H1 (cell line): ENCODE data around the gene KDM6A. TPM values are rescaled to one million over a fixed set of nuclear protein-coding genes. Genes with fewer than 3 reads are reported as not detected.

Experiments
- CTCF ChIA-PET: fragments of 300-600 bp; sonication (Branson Sonifier 250); formaldehyde crosslinking; loops from one replicate; lab custom pipeline; 2021; ENCODE audit not compliant: partially characterized antibody; lab: Charles Lee
- POLR2A ChIA-PET: fragments of 300-600 bp; sonication (Branson Sonifier 250); formaldehyde crosslinking; loops from one replicate; lab custom pipeline; 2021; ENCODE audit warnings: inconsistent platforms; ENCODE audit not compliant: partially characterized antibody; lab: Charles Lee
- DNase-seq, 2 experiments: peaks; one replicate each; pipeline versions ENCODE4 v3.0.0 to v3.0.0-alpha.2; 2010 to 2022; ENCODE audit warnings: low spot score in 2 of 2, low read depth in 1 of 2, mixed read lengths in 1 of 2
- FAIRE-seq: peaks from 2 replicates; lab custom pipeline; 2011; peaks lifted over from hg19 to GRCh38; lab: Jason Lieb, UNC
- H2AFZ ChIP-seq: 2 replicates; pipeline ENCODE4 v1.8.1; 2012; ENCODE audit warnings: low read length, inconsistent platforms
- H2AK5ac ChIP-seq: 2 replicates; pipeline ENCODE4 v1.6.1; 2013; ENCODE audit warnings: low read depth, low read length
- H2BK120ac ChIP-seq: replicated peaks from 2 replicates; pipeline ENCODE3; 2013; ENCODE audit warnings: low read depth, low read length, inconsistent platforms
- H2BK12ac ChIP-seq: 2 replicates; pipeline ENCODE4 v1.6.1; 2013; ENCODE audit warnings: low read depth, low read length
- H2BK15ac ChIP-seq: 2 replicates; pipeline ENCODE4 v1.6.1; 2013; ENCODE audit warnings: low read length
- H2BK20ac ChIP-seq: 2 replicates; pipeline ENCODE4 v1.6.1; 2013; ENCODE audit warnings: low read length
- H2BK5ac ChIP-seq: 2 replicates; pipeline ENCODE4 v1.6.1; 2013; ENCODE audit warnings: low read depth, low read length
- H3K14ac ChIP-seq: 2 replicates; pipeline ENCODE4 v1.6.1; 2013; ENCODE audit warnings: inconsistent platforms; ENCODE audit not compliant: insufficient read length
- H3K18ac ChIP-seq: 2 replicates; pipeline ENCODE4 v1.6.1; 2013; ENCODE audit warnings: low read length; ENCODE audit errors: extremely low read depth
- H3K23ac ChIP-seq: 2 replicates; pipeline ENCODE4 v1.6.1; 2013; ENCODE audit warnings: inconsistent platforms; ENCODE audit not compliant: insufficient read length
- H3K23me2 ChIP-seq: 2 replicates; pipeline ENCODE4 v1.6.1; 2013; ENCODE audit warnings: low read depth, low read length
- H3K27ac ChIP-seq: 2 replicates; pipeline ENCODE4 v1.6.1; 2011; ENCODE audit warnings: low read depth, low read length, inconsistent platforms
- H3K27me3 ChIP-seq, 4 experiments: replicated peaks in 1 of 4; 1 replicate in 1 of 4; 2 replicates in 3 of 4; pipeline versions ENCODE4 v1.6.1 to v1.8.1; 2011 to 2013; ENCODE audit warnings: low read length in 3 of 4, mild to moderate bottlenecking in 3 of 4, inconsistent platforms in 2 of 4, mixed read lengths in 2 of 4, moderate library complexity in 1 of 4; ENCODE audit not compliant: control insufficient read depth in 3 of 4, insufficient read depth in 3 of 4; ENCODE audit errors: extremely low read depth in 1 of 4
- H3K36me3 ChIP-seq, 4 experiments: 2 replicates each; pipeline versions ENCODE4 v1.6.1 to v1.8.1; 2011 to 2013; ENCODE audit warnings: mild to moderate bottlenecking in 4 of 4, low read length in 3 of 4, moderate library complexity in 2 of 4, control low read depth in 1 of 4, inconsistent platforms in 1 of 4; ENCODE audit not compliant: insufficient read depth in 4 of 4, control insufficient read depth in 2 of 4
- H3K4ac ChIP-seq: replicated peaks from 2 replicates; pipeline ENCODE3; 2013; ENCODE audit warnings: low read length, low read depth, mixed read lengths, inconsistent platforms; ENCODE audit not compliant: insufficient read length
- H3K4me1 ChIP-seq, 4 experiments: replicated peaks in 1 of 4; 1 replicate in 1 of 4; 2 replicates in 3 of 4; pipeline versions ENCODE4 v1.6.1 to v1.8.1; 2011 to 2013; ENCODE audit warnings: low read length in 3 of 4, inconsistent platforms in 2 of 4, mixed read lengths in 1 of 4; ENCODE audit not compliant: insufficient read depth in 4 of 4, control insufficient read depth in 3 of 4
- H3K4me2 ChIP-seq, 2 experiments: 2 replicates each; pipeline versions ENCODE4 v1.6.1 to v1.8.1; 2011 to 2013; ENCODE audit warnings: low read depth in 2 of 2, low read length in 2 of 2, control low read depth in 1 of 2, inconsistent platforms in 1 of 2, mild to moderate bottlenecking in 1 of 2; ENCODE audit not compliant: insufficient read depth in 1 of 2
- H3K4me3 ChIP-seq, 4 experiments: fragments of 200-600, 300-600 bp in 1 of 4; sonication (generic), shearing (Covaris generic), sonication (Bioruptor Twin) in 1 of 4; 2 replicates each; pipeline versions ENCODE4 v1.5.1 to v1.8.1; 2011 to 2016; ENCODE audit warnings: low read length in 4 of 4, low read depth in 3 of 4, control low read depth in 2 of 4, inconsistent platforms in 2 of 4, mild to moderate bottlenecking in 2 of 4, mixed read lengths in 1 of 4, moderate library complexity in 1 of 4; ENCODE audit not compliant: insufficient read depth in 2 of 4; ENCODE audit errors: extremely low read depth in 1 of 4
- H3K56ac ChIP-seq: replicated peaks from 2 replicates; pipeline ENCODE3; 2013; ENCODE audit warnings: low read depth, mild to moderate bottlenecking, mixed read lengths, low read length, inconsistent platforms; ENCODE audit not compliant: insufficient read length
- H3K79me1 ChIP-seq: 2 replicates; pipeline ENCODE4 v1.6.1; 2013; ENCODE audit warnings: low read depth, low read length, control low read depth
- H3K79me2 ChIP-seq, 2 experiments: 2 replicates each; pipeline versions ENCODE4 v1.6.1 to v1.8.1; 2012 to 2013; ENCODE audit warnings: low read length in 2 of 2, mild to moderate bottlenecking in 2 of 2, inconsistent platforms in 1 of 2; ENCODE audit not compliant: insufficient read depth in 2 of 2, control insufficient read depth in 1 of 2
- H3K9ac ChIP-seq, 4 experiments: replicated peaks in 1 of 4; 1 replicate in 1 of 4; 2 replicates in 3 of 4; pipeline versions ENCODE4 v1.6.1 to v1.8.1; 2011 to 2013; ENCODE audit warnings: low read depth in 3 of 4, low read length in 3 of 4, control low read depth in 2 of 4, mild to moderate bottlenecking in 2 of 4, moderate library complexity in 2 of 4, inconsistent platforms in 1 of 4; ENCODE audit errors: extremely low read depth in 1 of 4
- H3K9me3 ChIP-seq, 2 experiments: 2 replicates each; pipeline versions ENCODE4 v1.6.1 to v1.8.1; 2012 to 2013; ENCODE audit warnings: mild to moderate bottlenecking in 2 of 2, moderate library complexity in 2 of 2, control low read depth in 1 of 2, inconsistent platforms in 1 of 2, low read depth in 1 of 2, low read length in 1 of 2, mixed read lengths in 1 of 2; ENCODE audit not compliant: insufficient read depth in 2 of 2
- H4K20me1 ChIP-seq, 2 experiments: replicated peaks in 1 of 2; 2 replicates each; pipeline versions ENCODE3 to v1.8.1; 2011 to 2013; ENCODE audit warnings: inconsistent platforms in 2 of 2, low read length in 2 of 2, mild to moderate bottlenecking in 1 of 2; ENCODE audit not compliant: insufficient read depth in 2 of 2, control insufficient read depth in 1 of 2
- H4K5ac ChIP-seq: 2 replicates; pipeline ENCODE4 v1.6.1; 2013; ENCODE audit warnings: low read length, low read depth, mixed read lengths, inconsistent platforms; ENCODE audit not compliant: insufficient read length
- H4K8ac ChIP-seq: 2 replicates; pipeline ENCODE4 v1.8.0; 2013; ENCODE audit warnings: mild to moderate bottlenecking, moderate library complexity, low read length, inconsistent platforms; ENCODE audit not compliant: insufficient read depth; ENCODE audit errors: extremely low read depth
- H4K91ac ChIP-seq: replicated peaks from 2 replicates; pipeline ENCODE3; 2013; ENCODE audit warnings: low read length, mixed read lengths, inconsistent platforms; ENCODE audit not compliant: insufficient read length
- CBX8 ChIP-seq: fragments of 300-800, 300-1000 bp; sonication (generic); IDR thresholded peaks from 2 replicates; pipeline ENCODE4 v1.7.1; 2016; ENCODE audit warnings: low read depth, low read length, borderline replicate concordance
- CREB1 ChIP-seq: IDR thresholded peaks from 2 replicates; pipeline ENCODE4 v1.6.1; 2012; ENCODE audit warnings: inconsistent platforms
- GABPA ChIP-seq: IDR thresholded peaks from 2 replicates; pipeline ENCODE4 v1.6.1; 2011; ENCODE audit warnings: mild to moderate bottlenecking, low read length, moderate library complexity, borderline replicate concordance; ENCODE audit not compliant: insufficient read depth
- RFX5 ChIP-seq: IDR thresholded peaks from 2 replicates; pipeline ENCODE4 v1.6.1; 2011; ENCODE audit warnings: low read depth, low read length, improper control_type of control experiment, borderline replicate concordance
- TAF1 ChIP-seq: IDR thresholded peaks from 2 replicates; pipeline ENCODE4 v1.6.1; 2011; ENCODE audit warnings: mild to moderate bottlenecking, low read depth, low read length
- YY1 ChIP-seq: IDR thresholded peaks from 2 replicates; pipeline ENCODE4 v1.6.1; 2011; ENCODE audit warnings: low read depth, mild to moderate bottlenecking, low read length
- WGBS, 2 experiments: shearing (Covaris generic) in 1 of 2; methylation state at CpG; one replicate each; pipeline versions ENCODE4 v1.1.6 to v1.1.7; 2013 to 2015; ENCODE audit warnings: low lambda C conversion rate in 2 of 2, mixed read lengths in 2 of 2, inconsistent platforms in 1 of 2, low coverage in 1 of 2, missing lambda C conversion rate in 1 of 2; ENCODE audit not compliant: insufficient replicate concordance in 2 of 2, insufficient coverage in 1 of 2, insufficient read length in 1 of 2; ENCODE audit errors: extremely low coverage in 1 of 2, missing lambda C conversion rate in 1 of 2; 5-methylcytosine and 5-hydroxymethylcytosine counted together
- polyA plus RNA-seq, 7 experiments: library from polyadenylated mRNA; depleted of rRNA in 3 of 7; stranded (reverse) in 5 of 7; unstranded in 2 of 7; fragments of >200 nt in 5 of 7; fragments of 200-250 nt in 2 of 7; gene quantifications; 1 replicate in 5 of 7; 2 replicates in 1 of 7; 4 replicates in 1 of 7; pipeline versions ENCODE4 v1.2.1 to v1.2.3, GENCODE V29; 2011 to 2013; ENCODE audit warnings: missing spikeins in 2 of 7, mixed read lengths in 2 of 7
- total RNA-seq: library from RNA; stranded (reverse); fragmentation: NEBNext Ultra II Directional; extraction: Animal tissue kit (Norgen Biotek cat#: 25700); gene quantifications from 2 replicates; pipeline ENCODE4 v1.2.1, GENCODE V29; 2021

The KDM6A gene
- total and polyA plus RNA-seq, 2 of the 8 experiments (the other 6 are each of a cell fraction or from before 2014, with no cell fraction given) = 43.5 to 58.4 TPM

GRCh38 chrX:44935172-44935571 is 62.2 kb downstream of the KDM6A start:
- ChIA-PET POLR2A (interaction anchor here (1.2 kb wide), 1 partner anchor 16 kb away, joined by 3 read pairs; no protein-coding TSS in a partner anchor), CTCF (interaction anchor here (0.5 to 1.1 kb wide), 3 partner anchors 14 to 699 kb away, joined by 3 to 4 read pairs (median 3); no protein-coding TSS in a partner anchor)
- Histone ChIP-seq H3K27me3 (no peaks in the 10 kb centered on the region), H3K36me3 (no peaks in the 10 kb centered on the region), H4K8ac (no peak overlapping the region), H3K23me2 (no peaks in the 10 kb centered on the region), H2AFZ (no peak overlapping the region), H3K23ac (no peak overlapping the region), H3K4ac (no peak overlapping the region), H3K4me1 (no peaks in the 10 kb centered on the region), H3K79me2 (peaks cover 0 to 96% of the 10 kb centered on the region in 2 experiments; a peak in 3 of 4 replicates), H3K18ac (no peak overlapping the region), H3K14ac (no peak overlapping the region), H2BK15ac (no peak overlapping the region), H2BK5ac (no peak overlapping the region), H3K4me2 (no peak overlapping the region), H3K9ac (no peak overlapping the region), H4K20me1 (peaks cover 0 to 1% of the 10 kb centered on the region in 2 experiments), H2BK20ac (no peak overlapping the region), H2BK120ac (no peak overlapping the region), H3K56ac (no peak overlapping the region), H2AK5ac (no peak overlapping the region), H4K91ac (no peak overlapping the region), H2BK12ac (no peak overlapping the region), H3K9me3 (no peaks in the 10 kb centered on the region), H3K27ac (no peak overlapping the region), H3K79me1 (no peaks in the 10 kb centered on the region), H3K4me3 (no peak overlapping the region), H4K5ac (no peak overlapping the region)
- FAIRE-seq (no peak), DNase-seq (no peak)
- WGBS, 2 experiments = 92% methylated on average over 4 of the region's 4 CpGs; no CpG with 5 or more reads in 1 of the 2 experiments
- TF ChIP-seq GABPA (no peak), CREB1 (no peak), YY1 (no peak), TAF1 (no peak), CBX8 (no peak), RFX5 (no peak)
